GM18502 (cell line): ENCODE measurements around the gene WDFY2.
"Not testable (repeated sequence)": the region's sequence is repeated elsewhere in the genome, so short reads cannot be mapped to it uniquely, and the experiment has no call there.

Experiments
- ATAC-seq: cut with Tn5 transposase; IDR thresholded peaks from one replicate; pipeline ENCODE4 v1.9.1; 2021; ENCODE audit warnings: mild to moderate bottlenecking; ENCODE audit not compliant: unreplicated experiment, poor library complexity

WDFY2 gene

DNA sequence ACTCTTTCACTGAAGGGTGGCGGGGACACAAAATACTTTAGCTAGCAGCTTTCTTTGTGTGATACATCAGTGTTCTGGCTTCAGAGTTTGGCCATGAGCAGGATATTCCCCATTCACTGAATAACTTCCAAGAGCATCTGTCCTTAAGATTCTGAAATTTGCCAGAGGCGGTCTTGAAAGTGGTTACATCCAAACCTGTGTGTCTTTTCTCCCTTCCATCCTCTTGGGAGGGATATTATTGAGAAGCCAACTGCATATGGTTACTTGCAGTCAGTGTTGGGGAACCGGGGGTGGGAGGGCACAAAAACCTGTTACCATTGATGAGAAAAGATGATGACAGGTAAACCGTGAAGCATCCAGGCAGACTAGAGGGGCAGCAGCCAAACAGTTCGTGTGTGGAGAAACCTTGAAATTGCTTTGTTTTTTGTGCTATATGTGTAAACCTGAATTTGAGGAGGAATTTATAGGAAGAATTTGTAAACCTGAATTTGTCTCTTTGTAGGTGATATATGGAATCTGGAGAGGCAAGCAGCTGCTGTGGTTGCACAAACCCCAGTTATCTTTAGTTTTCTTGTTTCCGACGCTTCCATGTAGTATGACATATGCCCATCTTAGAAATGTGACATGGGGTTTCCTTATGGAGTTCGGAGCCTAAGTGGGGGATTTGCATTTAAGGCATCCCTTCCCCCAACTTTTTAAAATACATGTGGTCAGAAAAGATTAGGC is 104.8 kb downstream of the WDFY2 start:
- no peak for ATAC-seq

GRCh38 chr13:51689663-51689996 is 105.4 kb downstream of the WDFY2 start:
- no peak for ATAC-seq

DNA sequence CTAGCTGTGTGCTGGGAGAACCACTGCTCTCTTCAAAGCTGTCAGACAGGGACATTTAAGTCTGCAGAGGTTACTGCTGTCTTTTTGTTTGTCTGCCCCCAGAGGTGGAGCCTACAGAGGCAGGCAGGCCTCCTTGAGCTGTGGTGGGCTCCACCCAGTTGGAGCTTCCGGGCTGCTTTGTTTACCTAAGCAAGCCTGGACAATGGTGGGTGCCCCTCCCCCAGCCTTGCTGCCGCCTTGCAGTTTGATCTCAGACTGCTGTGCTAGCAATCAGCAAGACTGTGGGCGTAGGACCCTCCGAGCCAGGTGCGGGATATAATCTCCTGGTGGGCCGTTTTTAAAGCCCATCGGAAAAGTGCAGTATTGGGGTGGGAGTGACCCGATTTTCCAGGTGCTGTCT is 111.4 kb downstream of the WDFY2 start:
- ATAC-seq, result not testable (repeated sequence)

- ATAC-seq, result no peak
These were observed 112.9 kb downstream of the WDFY2 start for GRCh38 chr13:51697181-51697580.

- ATAC-seq, result no peak
These were observed 113.6 kb downstream of the WDFY2 start for GRCh38 chr13:51697855-51698254.

- ATAC-seq, result no peak
These were observed 114.1 kb downstream of the WDFY2 start for GRCh38 chr13:51698352-51698751.

DNA sequence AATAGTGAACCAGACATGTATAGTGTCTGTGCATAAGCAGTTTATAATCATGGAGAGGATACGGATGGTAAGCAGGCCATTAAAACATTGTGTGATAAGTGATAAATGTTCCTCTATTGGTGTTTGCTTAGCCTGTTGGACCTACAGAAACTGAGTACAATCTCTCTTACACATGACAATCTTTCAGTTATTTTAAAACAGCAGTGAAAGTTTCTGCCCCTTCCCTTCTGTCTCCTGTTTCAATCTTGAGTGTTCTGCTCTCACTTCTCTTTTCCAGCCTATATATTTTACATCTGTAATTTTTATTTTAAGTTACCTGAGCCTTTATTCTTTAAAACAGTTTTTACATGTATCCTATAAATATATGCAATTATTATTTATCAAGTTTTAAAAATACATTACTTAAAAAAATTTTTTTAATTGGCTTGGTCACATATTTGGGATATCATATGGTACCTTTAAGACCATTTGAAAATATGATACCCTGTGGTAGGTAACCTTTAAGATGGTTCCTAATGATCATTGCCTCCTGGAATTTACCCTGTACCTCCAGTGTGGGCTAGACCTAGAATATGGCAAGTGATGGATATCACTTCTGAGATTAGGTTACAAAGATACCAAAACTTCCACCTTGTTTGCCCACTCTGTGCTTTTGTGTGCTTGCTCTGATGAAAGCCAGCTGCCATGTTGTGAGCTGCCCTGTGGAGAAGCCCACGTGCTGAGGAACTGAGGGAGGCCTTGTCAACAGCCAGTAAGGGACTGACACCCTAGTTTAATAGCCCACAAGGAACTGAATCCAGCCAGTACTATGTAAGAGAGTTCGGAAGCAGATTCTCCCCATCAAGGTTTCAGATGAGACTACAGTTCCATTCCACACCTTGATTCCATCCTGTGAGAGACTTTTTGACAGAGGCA is 120.4 kb downstream of the WDFY2 start:
- ATAC-seq, result peak; percentile 86

GRCh38 chr13:51707461-51707860 is 123.2 kb downstream of the WDFY2 start:
- ATAC-seq, result no peak

DNA sequence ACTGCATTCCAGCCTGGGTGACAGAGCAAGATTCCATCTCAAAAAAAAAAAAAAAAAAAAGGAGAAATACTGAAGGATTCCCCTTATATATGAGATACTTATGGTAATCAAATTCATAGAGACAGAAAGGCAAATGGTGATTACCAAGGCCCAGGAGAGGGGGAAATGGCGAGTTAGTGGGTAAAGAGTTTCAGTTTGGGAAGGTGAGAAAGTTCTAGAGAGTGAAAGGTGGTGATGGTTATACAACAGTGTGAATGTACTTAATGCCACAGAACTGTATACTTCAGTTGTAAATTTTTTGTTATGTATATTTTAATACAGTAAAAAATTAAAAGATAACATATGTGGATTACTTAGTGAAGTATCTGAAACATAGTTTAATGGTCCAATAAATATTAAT is 129.5 kb downstream of the WDFY2 start:
- no peak for ATAC-seq

DNA sequence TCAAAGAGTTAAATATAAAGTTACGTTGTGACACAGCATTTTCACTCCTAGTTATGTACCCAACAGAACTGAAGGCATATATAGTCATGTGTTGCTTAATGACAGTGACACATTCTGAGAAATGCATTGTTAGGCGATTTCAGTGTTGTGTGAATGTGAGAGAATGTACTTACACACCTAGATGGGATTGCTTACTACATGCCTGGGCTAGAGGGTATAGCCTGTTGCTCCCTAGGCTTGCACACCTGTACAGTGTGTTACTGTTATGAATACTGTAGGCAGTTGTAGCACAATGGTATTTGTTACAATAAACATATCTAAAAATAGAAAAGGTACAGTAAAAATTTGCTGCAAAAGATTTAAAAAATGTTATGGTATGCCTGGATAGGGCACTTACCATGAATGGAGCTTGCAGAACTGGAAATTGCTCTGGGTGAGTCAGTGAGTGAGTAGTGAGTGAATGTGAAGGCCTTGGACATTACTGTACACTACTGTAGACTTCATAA is 130.5 kb downstream of the WDFY2 start:
- ATAC-seq, result peak; percentile 77

DNA sequence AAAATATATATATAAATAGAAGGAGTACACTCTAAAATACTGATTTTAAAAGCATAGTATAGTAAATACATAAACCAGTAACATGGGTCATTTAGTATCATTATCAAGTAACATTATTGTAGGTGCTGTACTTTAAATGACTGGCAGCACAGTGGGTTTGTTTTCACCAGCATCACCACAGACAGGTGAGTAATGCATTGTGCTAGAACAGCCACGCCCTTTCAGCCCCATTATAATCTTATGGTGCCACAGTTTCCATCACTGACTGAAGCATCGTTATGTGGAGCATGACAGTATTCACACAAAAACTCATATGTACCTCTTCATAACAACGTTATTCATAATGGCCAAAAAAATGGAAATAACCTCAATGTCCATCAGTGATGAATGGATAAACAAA is 131.4 kb downstream of the WDFY2 start:
- no peak for ATAC-seq

DNA sequence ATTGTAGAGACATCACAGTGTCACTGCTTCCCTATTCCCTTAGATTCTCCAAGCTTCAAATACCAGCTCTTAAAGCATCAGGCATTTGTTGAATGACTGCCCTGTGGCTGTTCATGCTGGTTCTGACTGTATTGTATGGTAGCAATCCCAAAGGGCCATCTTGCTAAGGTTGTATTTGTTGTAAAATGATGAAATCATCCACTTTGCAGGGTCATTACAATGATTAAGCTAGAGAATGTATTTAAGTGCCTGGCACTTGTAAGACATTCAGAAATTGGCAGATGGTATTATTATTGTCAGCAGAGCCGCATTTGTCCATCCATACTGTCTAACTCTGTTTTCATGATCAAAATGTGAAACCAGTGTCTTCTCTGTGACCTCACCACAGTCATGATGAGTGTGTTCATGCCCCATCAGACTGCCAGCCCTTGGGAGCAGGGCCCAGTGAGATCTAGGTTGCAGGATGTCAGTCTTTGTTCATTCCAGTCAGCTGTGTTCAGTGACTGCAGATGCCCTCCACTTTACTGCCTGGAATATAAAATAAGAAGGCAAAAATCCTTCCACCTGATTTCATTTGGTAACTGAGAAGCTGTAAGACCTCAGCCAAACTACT is 133.6 kb downstream of the WDFY2 start:
- no peak for ATAC-seq

DNA sequence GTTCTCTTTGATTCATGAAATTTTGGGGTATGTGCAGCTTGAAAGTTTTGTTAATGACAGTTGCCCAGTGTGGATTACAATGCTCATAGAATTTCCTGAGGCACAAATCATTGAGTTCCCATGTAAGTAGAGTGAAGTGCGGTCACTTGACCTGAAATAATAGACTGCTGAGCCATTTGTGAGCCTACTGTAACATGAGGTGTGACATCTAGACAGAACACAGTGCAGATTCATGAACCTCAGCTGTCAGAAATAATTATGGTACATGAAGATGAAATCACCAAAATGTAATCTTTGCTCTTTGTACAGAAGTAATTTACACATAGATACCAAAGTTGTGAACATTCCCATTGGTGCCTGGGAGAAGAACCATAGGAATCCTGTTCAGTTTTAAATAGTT is 135.1 kb downstream of the WDFY2 start:
- no peak for ATAC-seq

DNA sequence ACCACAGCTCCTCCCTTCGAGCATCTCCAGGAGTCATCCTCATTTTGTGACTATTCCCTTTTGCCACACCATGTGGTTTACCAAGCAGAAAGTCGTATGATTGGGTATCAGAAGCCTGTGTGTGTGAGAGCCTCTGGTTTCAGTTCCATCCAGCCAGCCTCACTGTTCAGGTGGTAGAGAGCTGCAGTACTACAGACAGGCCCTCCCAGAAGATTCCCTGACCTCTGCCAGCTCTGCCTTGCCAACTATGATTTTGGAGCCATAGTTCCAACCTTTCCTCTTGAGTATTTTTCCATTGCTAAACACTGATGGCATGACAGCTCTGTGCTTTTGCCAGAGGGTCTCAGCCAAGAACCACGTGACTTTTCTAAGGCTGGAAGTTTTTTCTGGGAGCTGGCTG is 137.2 kb downstream of the WDFY2 start:
- peak; percentile 86 for ATAC-seq

DNA sequence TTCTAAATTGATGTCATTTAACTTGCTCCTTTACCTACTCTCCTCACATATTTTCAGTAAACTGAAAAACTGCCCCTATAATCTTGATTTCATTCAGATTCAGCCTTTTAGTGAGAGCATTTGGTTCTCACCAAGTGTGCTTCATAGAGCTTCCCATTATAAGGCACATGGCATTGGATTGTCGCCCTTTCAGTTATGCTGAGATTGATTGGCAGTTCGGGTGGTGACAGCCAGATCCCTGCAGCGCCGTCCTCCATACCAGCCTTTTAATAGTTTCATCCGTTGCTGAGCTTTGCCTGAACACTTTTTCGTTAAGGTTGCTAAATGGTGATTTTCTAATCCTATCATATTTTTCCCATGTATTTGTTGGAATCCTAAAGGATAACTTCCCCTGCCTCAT is 139.3 kb downstream of the WDFY2 start:
- ATAC-seq, result no peak

GRCh38 chr13:51724721-51725120 is 140.5 kb downstream of the WDFY2 start:
- ATAC-seq, result no peak

- no peak for ATAC-seq
These were observed 142.4 kb downstream of the WDFY2 start for GRCh38 chr13:51726446-51727193.

DNA sequence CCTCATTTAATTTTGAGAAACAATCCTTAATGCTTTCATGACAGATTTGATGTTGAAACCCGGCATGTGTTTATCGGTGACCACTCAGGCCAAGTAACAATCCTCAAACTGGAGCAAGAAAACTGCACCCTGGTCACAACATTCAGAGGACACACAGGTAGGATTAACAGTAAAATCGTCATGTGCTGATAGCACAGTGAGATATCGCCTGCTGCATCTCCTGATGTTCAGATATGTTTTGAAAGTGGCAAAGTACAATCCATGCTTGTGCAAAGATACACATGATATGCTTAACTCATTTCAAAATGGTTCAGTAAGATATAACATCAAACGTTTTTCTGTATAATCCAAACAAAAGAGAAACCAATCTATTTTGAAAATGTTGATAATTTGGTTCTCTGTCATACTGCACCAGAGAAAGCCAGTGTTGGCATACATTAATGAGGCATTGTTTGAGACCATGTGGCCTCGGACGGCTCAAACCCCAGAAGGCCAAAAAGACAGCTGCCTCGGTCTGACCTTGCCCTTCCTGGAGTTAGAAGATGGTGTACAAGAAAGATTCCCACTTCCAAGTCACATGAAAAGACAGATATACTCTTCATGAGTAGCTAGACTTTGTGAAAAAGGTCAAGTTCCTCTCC is 143.5 kb downstream of the WDFY2 start:
- ATAC-seq, result no peak

DNA sequence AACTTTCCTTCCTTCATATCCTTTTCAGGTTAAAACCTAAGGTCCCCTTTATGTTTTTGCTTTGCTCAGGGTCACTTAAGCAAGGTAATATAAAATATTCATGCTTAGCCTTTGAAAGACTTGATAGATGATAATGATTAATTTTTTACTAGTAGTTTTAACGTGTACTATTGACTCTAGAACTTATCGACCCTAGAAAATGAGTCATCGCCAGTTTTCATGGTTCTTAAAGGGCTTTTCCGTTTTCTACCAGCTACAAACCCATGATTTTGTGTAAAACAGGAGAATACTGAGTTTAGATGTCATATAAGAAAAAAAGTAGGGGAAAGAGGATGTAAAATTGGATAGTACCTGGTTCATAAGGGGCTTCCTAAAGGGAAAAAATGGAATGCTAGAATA is 144.0 kb downstream of the WDFY2 start:
- ATAC-seq, result no peak

DNA sequence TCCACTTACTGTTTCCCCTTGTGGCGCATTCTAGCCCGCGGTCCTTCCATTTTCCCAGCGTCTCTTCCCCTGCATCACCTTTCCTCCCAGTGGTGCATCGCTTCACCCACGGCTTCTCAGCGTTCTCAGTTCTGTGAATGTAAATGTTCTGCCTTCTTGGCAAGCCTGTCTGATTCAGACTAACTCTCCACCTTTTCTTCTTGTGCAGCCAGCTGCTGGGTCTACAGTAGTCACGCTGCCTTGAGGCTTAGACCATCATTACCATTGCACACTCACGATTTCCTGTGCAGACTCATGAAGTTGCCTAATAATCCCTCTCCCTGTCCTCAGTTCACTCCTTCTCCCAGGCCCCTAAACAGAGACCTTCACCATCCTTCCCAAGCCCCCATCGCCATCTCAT is 144.7 kb downstream of the WDFY2 start:
- ATAC-seq, result no peak
